K562 (cell line): ENCODE data around the gene POFUT2. TPM values are rescaled to one million over a fixed set of nuclear protein-coding genes. Genes with fewer than 3 reads are reported as not detected.

Experiments used
- CBX5 ChIP-seq: IDR thresholded peaks from 2 replicates; pipeline ENCODE4 v1.6.1; 2014; ENCODE audit warnings: low read depth, borderline replicate concordance
- GABPA ChIP-seq: fragments of 200-800 bp; sonication (Bioruptor generic); conservative IDR thresholded peaks from 2 replicates; pipeline ENCODE4 v1.6.1; 2016; ENCODE audit warnings: low read depth, missing genetic modification characterization, missing compliant biosample characterization
- HMGXB4 ChIP-seq: sonication (generic); formaldehyde crosslinking; IDR thresholded peaks from 2 replicates; pipeline ENCODE4 v1.8.1; 2023; ENCODE audit warnings: mild to moderate bottlenecking, missing genetic modification reagents
- JUND ChIP-seq, 2 experiments: IDR thresholded peaks; 2 replicates in 1 of 2; 3 replicates in 1 of 2; pipeline ENCODE4 v1.6.1; 2011; ENCODE audit warnings: borderline replicate concordance in 2 of 2, low read depth in 2 of 2, low read length in 2 of 2, improper control_type of control experiment in 1 of 2, missing biosample characterization in 1 of 2, missing genetic modification characterization in 1 of 2, missing genetic modification reagents in 1 of 2
- POU5F1 ChIP-seq: fragments of 150-350 bp; IDR thresholded peaks from 2 replicates; pipeline ENCODE4 v1.6.1; 2014; ENCODE audit warnings: borderline replicate concordance, low read length, low read depth, mild to moderate bottlenecking; ENCODE audit not compliant: partially characterized antibody
- SPI1 ChIP-seq: IDR thresholded peaks from 2 replicates; pipeline ENCODE4 v1.6.1; 2011; ENCODE audit warnings: low read depth, low read length, control low read depth, borderline replicate concordance
- THAP12 ChIP-seq: fragments of 250-450 bp; sonication (Bioruptor Pico); IDR thresholded peaks from 2 replicates; pipeline ENCODE4 v1.9.0; 2021; ENCODE audit warnings: mild to moderate bottlenecking, inconsistent platforms
- ZNF280B ChIP-seq: fragments of 250-450 bp; sonication (Bioruptor Pico); IDR thresholded peaks from 2 replicates; pipeline ENCODE4 v1.5.1; 2021; ENCODE audit warnings: mild to moderate bottlenecking
- ZNF518B ChIP-seq: fragments of 250-450 bp; sonication (Bioruptor Pico); IDR thresholded peaks from 2 replicates; pipeline ENCODE4 v1.5.0; 2021; ENCODE audit warnings: mild to moderate bottlenecking, moderate library complexity
- ZNF75A ChIP-seq: fragments of 450-650 bp; formaldehyde crosslinking; IDR thresholded peaks from 2 replicates; pipeline ENCODE4 v1.4.0; 2020; ENCODE audit warnings: mild to moderate bottlenecking
- polyA plus RNA-seq, 8 experiments: library from polyadenylated mRNA; depleted of rRNA in 4 of 8; stranded (reverse) in 5 of 8; unstranded in 3 of 8; fragments of >200 nt; fragmentation: Nextera tagmentation in 2 of 8; fragmentation: Illumina TruSeq in 1 of 8; extraction: Ambion mirVana in 2 of 8; extraction: Trizol in 1 of 8; gene quantifications; 2 replicates each; pipeline versions ENCODE4 v1.2.1 to v1.2.3, GENCODE V29; 2011 to 2014; ENCODE audit warnings: inconsistent platforms in 1 of 8, missing spikeins in 1 of 8
- total RNA-seq, 7 experiments: library from RNA; depleted of rRNA in 6 of 7; stranded (reverse); fragments of >200 nt in 6 of 7; fragmentation: Illumina TruSeq in 2 of 7; extraction: Trizol in 2 of 7; gene quantifications; 2 replicates each; pipeline versions ENCODE4 v1.2.1 to v1.2.3, GENCODE V29; 2011 to 2021; ENCODE audit warnings: low replicate concordance in 1 of 7
- TF ChIP-seq, protein P1 (sequence below): fragments of 450-650 bp; IDR thresholded peaks from 2 replicates; pipeline ENCODE4 v1.6.1; 2018; ENCODE audit not compliant: partially characterized antibody

The POFUT2 gene
- total and polyA plus RNA-seq, 9 of the 15 experiments (the other 6 are each of a cell fraction or from before 2014, with no cell fraction given) = 1.1 to 24.2 (median 11.0) TPM

GRCh38 chr21:45292399-45293219 lies 4.9 kb upstream of the POFUT2 start (continued):
- TF ChIP-seq, protein P1, sequence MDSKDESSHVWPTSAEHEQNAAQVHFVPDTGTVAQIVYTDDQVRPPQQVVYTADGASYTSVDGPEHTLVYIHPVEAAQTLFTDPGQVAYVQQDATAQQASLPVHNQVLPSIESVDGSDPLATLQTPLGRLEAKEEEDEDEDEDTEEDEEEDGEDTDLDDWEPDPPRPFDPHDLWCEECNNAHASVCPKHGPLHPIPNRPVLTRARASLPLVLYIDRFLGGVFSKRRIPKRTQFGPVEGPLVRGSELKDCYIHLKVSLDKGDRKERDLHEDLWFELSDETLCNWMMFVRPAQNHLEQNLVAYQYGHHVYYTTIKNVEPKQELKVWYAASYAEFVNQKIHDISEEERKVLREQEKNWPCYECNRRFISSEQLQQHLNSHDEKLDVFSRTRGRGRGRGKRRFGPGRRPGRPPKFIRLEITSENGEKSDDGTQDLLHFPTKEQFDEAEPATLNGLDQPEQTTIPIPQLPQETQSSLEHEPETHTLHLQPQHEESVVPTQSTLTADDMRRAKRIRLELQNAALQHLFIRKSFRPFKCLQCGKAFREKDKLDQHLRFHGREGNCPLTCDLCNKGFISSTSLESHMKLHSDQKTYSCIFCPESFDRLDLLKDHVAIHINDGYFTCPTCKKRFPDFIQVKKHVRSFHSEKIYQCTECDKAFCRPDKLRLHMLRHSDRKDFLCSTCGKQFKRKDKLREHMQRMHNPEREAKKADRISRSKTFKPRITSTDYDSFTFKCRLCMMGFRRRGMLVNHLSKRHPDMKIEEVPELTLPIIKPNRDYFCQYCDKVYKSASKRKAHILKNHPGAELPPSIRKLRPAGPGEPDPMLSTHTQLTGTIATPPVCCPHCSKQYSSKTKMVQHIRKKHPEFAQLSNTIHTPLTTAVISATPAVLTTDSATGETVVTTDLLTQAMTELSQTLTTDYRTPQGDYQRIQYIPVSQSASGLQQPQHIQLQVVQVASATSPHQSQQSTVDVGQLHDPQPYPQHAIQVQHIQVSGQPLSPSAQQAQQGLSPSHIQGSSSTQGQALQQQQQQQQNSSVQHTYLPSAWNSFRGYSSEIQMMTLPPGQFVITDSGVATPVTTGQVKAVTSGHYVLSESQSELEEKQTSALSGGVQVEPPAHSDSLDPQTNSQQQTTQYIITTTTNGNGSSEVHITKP = peak; percentile 39
- TF ChIP-seq HMGXB4 (CRISPR knock-in tag) (no peak), POU5F1 (no peak), ZNF75A (CRISPR knock-in tag) (no peak), SPI1 (peak; percentile 75), THAP12 (CRISPR knock-in tag) (no peak), ZNF518B (CRISPR knock-in tag) (no peak), JUND (IDR thresholded peaks at IDR 0.05; ENCODE audit: borderline replicate concordance, low read depth, low read length) (peak; percentile 48; the same call in 1 of the 2 replicates), JUND (tag; IDR thresholded peaks at IDR 0.05; ENCODE audit: borderline replicate concordance, low read depth, low read length) (no peak), ZNF280B (CRISPR knock-in tag) (no peak), GABPA (tag) (peak; percentile 79), CBX5 (peak; percentile 21; the same call in 1 of the 2 replicates)
